GM12892 (cell line): Measurements from ENCODE around the gene STX1B.

ENCODE experiments used
- POLR2A ChIP-seq: IDR thresholded peaks from 2 replicates; pipeline ENCODE4 v1.6.1; 2011; ENCODE audit warnings: low read depth, low read length, control low read depth
- TAF1 ChIP-seq: IDR thresholded peaks from 2 replicates; pipeline ENCODE4 v1.6.1; 2011; ENCODE audit warnings: low read depth, mild to moderate bottlenecking, control low read depth, low read length, borderline replicate concordance

DNA sequence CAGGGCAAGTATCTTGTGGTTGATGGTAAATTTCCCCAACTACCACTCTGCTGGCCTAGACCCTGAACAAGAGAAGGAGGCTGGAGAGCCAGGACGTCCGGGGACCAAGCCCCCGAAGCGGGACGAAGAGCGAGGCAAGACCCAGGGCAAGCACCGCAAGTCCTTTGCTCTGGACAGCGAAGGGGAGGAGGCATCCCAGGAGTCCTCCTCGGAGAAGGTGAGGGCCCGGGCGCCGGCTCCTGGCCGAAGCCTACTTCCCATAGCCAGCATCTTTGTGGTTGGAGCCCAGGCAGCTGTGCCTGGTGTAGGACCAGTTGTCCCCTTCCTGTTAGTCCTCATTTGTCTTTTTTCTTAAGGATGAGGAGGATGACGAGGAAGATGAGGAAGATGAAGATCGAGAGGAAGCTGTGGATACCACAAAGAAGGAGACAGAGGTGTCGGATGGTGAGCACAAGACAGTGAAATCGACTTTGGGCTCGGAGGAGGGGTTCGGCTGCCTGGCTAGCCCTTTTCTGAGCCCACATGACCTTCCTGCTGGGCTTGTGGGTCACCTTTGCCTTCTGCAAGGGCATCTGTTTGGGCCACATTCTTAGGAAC, 41.1 kb downstream of the STX1B start:
- TF ChIP-seq TAF1: no peak
- TF ChIP-seq POLR2A: no peak
